Measurements from ENCODE around the gene HOMER2. TPM values are rescaled to one million over a fixed set of nuclear protein-coding genes. Genes with fewer than 3 reads are reported as not detected.
"Not testable (repeated sequence)": the region's sequence is repeated elsewhere in the genome, so short reads cannot be mapped to it uniquely, and the experiment has no call there.

HOMER2 gene
- total RNA-seq, 1 donor: 14.8 TPM

DNA sequence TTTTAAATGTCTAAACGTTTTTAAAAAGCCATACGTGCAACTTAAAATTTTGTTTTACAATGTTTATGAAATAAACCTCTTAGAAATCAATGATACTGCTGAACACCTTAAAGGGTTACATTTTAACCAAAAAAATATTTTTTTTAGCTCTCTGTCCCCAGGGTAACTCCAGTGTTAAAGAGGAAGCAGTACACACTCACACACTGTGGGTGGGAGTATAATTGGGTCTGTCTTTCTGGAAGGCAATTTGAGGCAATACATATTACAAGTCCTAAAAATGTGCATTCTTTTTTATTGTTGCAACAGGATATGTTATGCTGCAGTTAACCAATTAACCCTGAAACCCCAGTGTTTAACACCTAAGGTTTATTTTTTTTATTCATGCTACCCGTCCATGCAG, 109.0 kb downstream of the HOMER2 start:
- DNase-seq (ENCODE audit: low read depth in 2 of 3, low spot score in 2 of 3): peak in 1 of 3 donors; percentile 34

- no peak for DNase-seq (ENCODE audit: low read depth in 2 of 3, low spot score in 2 of 3)
Measured at GRCh38 chr15:82840166-82840565, 112.4 kb downstream of the HOMER2 start.

DNA sequence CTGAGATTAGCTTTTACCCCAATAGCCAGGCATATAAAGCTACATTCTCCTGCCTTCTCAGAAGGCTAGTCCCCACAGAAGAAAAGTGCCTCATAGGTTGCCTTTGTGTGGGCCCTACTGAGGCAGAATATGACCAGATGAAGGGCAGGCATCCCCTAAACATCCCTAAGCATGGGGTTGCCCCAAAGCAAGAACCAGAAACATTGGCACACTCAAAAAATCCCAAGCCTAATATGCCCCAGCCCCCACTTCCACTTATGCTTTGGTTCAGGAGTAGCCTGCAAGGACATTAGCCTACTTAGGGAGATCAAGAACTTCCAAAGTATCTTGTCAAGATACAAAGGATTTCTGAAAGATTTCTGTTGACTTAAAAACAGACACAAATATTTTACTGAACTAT, 113.4 kb downstream of the HOMER2 start:
- no peak for DNase-seq (ENCODE audit: low read depth in 2 of 3, low spot score in 2 of 3)

DNA sequence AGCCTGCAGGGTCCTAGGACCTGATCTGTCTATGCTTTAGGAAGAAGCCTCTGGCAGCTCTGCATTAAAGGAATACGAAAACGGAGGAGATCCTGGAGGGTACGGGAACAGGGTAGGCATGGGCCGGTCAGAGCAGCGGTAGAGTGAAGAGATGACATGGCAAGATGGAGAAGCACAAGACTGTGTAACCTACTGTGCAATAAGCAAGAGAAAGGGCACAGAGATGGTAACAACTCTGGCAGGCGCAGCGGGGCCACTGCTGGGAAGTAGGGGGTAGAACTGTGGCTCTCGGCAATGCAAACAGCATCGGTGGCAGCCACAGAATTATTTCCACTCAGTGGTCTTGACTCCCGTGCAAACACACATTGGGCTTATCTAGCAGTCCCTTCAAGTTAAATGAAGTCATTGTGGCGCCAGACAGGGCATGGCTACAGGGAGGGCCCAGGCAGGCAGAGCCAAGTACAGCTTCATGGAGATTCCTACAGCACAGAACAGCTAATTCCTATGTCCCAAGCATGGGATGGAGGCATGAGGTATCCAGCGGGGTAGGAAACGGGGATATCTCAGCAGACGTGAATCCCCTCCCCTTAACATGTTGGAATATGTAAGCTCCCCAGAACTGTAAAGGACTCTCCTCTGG, 114.3 kb downstream of the HOMER2 start:
- no peak for DNase-seq (ENCODE audit: low read depth in 2 of 3, low spot score in 2 of 3)

DNA sequence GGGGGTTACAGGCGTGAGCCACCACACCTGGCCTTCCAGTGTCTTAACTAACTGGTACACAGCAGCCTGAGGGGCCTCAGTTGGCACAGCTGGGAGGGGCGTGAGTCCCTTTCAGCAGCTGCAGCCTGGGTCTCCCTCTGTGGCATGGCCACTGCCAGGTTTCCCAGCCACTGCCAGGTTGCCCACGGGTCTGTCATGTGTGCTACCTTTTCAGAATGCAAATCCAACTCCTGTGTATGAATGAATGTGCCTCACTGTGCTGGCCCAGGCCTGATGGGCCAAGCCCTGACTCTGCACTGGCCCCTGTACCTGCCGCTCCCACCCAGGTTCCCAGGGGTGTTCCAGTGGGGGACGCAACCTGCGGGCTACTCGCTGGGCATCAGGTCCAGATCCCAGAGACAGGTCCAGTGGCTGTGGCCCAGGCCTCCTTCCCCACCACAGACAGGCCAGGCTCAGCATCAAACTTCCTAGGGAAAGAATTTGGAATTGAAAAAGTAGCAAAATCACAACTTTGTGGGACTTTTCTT, 117.1 kb downstream of the HOMER2 start:
- no peak for DNase-seq (ENCODE audit: low read depth in 2 of 3, low spot score in 2 of 3)

GRCh38 chr15:82833362-82833682, 119.2 kb downstream of the HOMER2 start:
- DNase-seq (ENCODE audit: low read depth in 2 of 3, low spot score in 2 of 3): no peak

DNA sequence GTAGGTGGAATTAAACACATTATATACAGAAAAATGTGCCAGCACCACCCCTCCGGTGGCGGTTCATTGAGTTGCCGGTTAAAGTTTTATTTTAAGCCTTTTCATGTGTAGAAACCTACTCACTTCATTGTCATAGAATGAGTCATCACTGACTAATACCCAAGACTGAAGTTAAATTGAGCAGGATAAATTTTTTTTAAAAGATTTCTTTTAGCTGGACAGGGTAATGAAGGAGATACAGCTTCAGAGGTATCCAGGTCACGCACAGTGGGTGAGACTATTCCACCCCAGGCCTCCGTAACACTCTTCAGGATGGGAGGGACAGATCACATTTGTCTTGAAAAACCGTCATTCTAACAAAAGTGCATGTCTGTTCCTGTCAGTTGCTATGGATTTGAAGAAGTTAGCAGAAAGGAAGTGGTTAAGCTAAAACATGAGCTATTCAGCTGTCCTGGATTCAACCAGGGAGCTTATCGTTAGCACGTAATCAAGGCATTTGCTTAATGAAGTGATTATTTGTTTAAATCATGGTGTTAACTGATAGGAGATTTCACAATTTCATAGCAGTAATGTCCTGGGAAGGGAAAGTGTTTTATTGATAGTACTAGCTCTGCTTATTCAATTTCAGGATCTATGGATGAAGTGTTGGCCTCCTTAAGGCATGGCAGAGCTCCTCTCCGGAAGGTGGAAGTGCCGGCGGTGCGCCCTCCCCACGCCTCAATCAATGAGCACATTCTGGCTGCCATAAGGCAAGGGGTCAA, 119.7 kb downstream of the HOMER2 start:
- DNase-seq (ENCODE audit: low read depth in 2 of 3, low spot score in 2 of 3): peak in 2 of 3 donors; percentile 72 to 76

GRCh38 chr15:82831894-82832600, 120.5 kb downstream of the HOMER2 start:
- no peak for DNase-seq (ENCODE audit: low read depth in 2 of 3, low spot score in 2 of 3)

DNA sequence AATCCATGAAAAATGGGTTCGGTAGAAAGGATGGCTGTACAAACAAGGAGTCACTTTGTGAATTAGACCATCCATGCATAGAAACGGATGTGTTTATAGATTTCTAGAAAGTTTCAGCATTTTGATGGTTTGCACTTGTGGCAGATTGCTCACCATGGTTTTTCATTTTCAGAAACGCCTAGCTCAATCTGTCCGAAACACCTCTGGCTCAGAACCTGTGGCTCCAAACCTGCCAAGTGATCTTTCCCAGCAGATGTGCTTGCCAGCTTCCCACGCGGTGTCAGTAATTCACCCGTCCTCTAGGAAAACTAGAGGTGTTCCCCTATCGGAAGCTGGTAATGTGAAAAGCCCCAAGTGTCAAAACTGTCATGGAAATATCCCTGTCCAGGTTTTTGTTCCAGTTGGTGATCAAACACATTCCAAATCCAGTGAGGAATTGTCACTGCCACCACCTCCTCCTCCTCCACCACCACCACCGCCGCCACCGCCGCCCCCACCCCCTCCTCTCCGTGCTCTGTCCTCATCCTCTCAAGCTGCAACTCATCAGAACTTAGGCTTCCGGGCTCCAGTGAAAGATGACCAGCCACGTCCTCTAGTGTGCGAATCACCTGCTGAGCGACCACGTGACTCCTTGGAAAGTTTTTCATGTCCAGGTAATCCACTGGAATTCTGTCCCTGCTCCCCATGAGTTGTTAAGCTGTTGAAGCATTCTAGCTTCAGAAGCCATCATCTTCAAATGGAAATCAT, 121.9 kb downstream of the HOMER2 start:
- no peak for DNase-seq (ENCODE audit: low read depth in 2 of 3, low spot score in 2 of 3)

GRCh38 chr15:82829234-82829633, 123.3 kb downstream of the HOMER2 start:
- no peak for DNase-seq (ENCODE audit: low read depth in 2 of 3, low spot score in 2 of 3)

- no peak for DNase-seq (ENCODE audit: low read depth in 2 of 3, low spot score in 2 of 3)
Measured at GRCh38 chr15:82828075-82828474, 124.4 kb downstream of the HOMER2 start.

DNA sequence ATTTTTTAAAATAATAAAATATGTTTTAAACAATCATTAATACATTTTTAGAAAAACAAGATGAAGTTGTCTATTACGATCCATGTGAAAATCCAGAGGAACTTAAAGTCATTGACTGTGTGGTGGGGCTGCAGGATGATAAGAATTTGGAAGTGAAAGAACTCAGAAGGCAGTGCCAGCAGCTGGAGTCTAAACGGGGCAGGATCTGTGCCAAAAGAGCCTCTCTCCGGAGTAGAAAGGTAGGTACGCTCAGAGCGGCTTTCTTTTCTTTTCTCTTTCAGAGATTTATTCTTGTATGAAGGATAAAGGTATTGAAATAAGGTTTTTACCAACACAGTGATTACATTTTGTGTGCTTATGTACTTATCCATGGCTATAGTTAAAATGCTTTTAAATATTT, 129.5 kb downstream of the HOMER2 start:
- no peak for DNase-seq (ENCODE audit: low read depth in 2 of 3, low spot score in 2 of 3)

DNA sequence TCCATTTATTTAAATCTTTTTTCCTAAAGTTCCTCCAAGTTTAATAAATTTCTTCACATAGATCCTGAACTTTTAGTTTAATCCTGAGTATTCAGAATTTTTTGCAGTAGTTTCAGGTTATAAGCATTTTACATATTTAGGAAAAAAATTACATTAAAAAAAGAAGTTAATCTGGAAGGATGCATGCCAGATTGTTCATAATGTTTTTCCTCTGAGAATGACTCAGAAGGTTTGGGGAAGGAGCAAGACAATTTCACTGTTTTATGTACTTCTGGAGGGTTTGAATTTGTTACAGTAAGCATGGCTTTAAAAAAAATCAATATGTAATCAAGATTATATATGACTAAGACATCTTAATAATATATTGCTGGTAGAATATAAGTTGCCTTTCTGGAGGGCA, 130.7 kb downstream of the HOMER2 start:
- DNase-seq (ENCODE audit: low read depth in 2 of 3, low spot score in 2 of 3): not testable (repeated sequence)

DNA sequence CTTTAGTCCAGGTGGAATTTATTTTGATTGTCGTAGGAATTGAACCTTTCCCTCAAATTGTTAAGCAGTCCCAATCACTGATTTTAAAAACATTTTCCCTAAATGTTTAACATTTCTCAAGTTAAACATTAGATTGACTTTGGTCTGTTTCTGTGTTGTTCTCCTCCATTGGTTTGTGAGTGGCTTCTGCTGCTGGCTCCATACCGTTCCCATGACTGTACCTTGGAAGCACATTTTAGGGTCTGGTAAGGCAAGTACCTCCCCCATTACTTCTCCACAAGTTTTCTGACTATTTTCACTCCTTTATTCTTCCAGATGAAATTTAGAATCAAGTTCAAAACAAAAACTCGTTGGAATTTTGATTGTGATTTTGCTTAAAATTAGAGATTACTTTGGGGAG, 131.1 kb downstream of the HOMER2 start:
- not testable (repeated sequence) for DNase-seq (ENCODE audit: low read depth in 2 of 3, low spot score in 2 of 3)

GRCh38 chr15:82820128-82820527, 132.4 kb downstream of the HOMER2 start:
- DNase-seq (ENCODE audit: low read depth in 2 of 3, low spot score in 2 of 3): no peak

GRCh38 chr15:82812994-82813393, 139.5 kb downstream of the HOMER2 start:
- no peak for DNase-seq (ENCODE audit: low read depth in 2 of 3, low spot score in 2 of 3)

- DNase-seq (ENCODE audit: low read depth in 2 of 3, low spot score in 2 of 3): peak; percentile 36 to 56 (median 42)
Measured at GRCh38 chr15:82810890-82811426, 141.6 kb downstream of the HOMER2 start.

GRCh38 chr15:82810061-82810889, 142.2 kb downstream of the HOMER2 start:
- peak; percentile 24 to 36 (median 30) for DNase-seq (ENCODE audit: low read depth in 2 of 3, low spot score in 2 of 3)

GRCh38 chr15:82809308-82810060, 143.0 kb downstream of the HOMER2 start, which contains the start of gene WHAMM:
Gene WHAMM, plus strand, starts transcription at chr15:82809628. Its CDS starts 99 bp downstream, at chr15:82809727.
- DNase-seq (ENCODE audit: low read depth in 2 of 3, low spot score in 2 of 3): peak; percentile 78 to 98 (median 97)
